ENCODE measurements around the gene NPAS2. TPM values are rescaled to one million over a fixed set of nuclear protein-coding genes. Genes with fewer than 3 reads are reported as not detected.

NPAS2 gene
- total RNA-seq, 4 donors from 2014 or later: 6.1 to 29.8 (median 24.3) TPM

GRCh38 chr2:100910111-100910510 lies 90.2 kb downstream of the NPAS2 start:
- DNase-seq (ENCODE audit: low spot score) (no peak), ATAC-seq (ENCODE audit: low FRiP score) (no peak)
- TF ChIP-seq CTCF (IDR thresholded peaks at IDR 0.05): no peak

- ATAC-seq (ENCODE audit: low FRiP score) (no peak), DNase-seq (ENCODE audit: low spot score) (no peak)
- TF ChIP-seq CTCF (IDR thresholded peaks at IDR 0.05): no peak
Measured at GRCh38 chr2:100919316-100919715, 99.4 kb downstream of the NPAS2 start.

GRCh38 chr2:100921685-100922161 lies 101.8 kb downstream of the NPAS2 start:
- no peak for ATAC-seq (ENCODE audit: low FRiP score)
- TF ChIP-seq CTCF (IDR thresholded peaks at IDR 0.05): no peak
- DNase-seq (ENCODE audit: low spot score): no peak

- ATAC-seq (ENCODE audit: low FRiP score) (no peak), DNase-seq (ENCODE audit: low spot score) (no peak)
- TF ChIP-seq CTCF (IDR thresholded peaks at IDR 0.05): no peak
Measured at GRCh38 chr2:100923461-100924060, 103.6 kb downstream of the NPAS2 start.

GRCh38 chr2:100924122-100924519 lies 104.2 kb downstream of the NPAS2 start:
- ATAC-seq (ENCODE audit: low FRiP score): peak; percentile 38
- TF ChIP-seq CTCF (IDR thresholded peaks at IDR 0.05): no peak
- no peak for DNase-seq (ENCODE audit: low spot score)

GRCh38 chr2:100924520-100925451 lies 104.8 kb downstream of the NPAS2 start:
- DNase-seq (ENCODE audit: low spot score) (no peak), ATAC-seq (ENCODE audit: low FRiP score) (peak; percentile 76)
- no peak for TF ChIP-seq CTCF (IDR thresholded peaks at IDR 0.05)

Data from omental fat pad (tissue), 4 donors.